GM19351 (cell line): ENCODE results near the gene DHRS7B.
"Not testable (repeated sequence)": the region's sequence is repeated elsewhere in the genome, so short reads cannot be mapped to it uniquely, and the experiment has no call there.

Experiments
- ATAC-seq: cut with Tn5 transposase; IDR thresholded peaks from one replicate; pipeline ENCODE4 v1.9.1; 2021; ENCODE audit warnings: mild to moderate bottlenecking, moderate library complexity; ENCODE audit not compliant: unreplicated experiment

DHRS7B gene

GRCh38 chr17:21201874-21202273 lies 75.1 kb downstream of the DHRS7B start:
- no peak for ATAC-seq

GRCh38 chr17:21202512-21202911 lies 75.7 kb downstream of the DHRS7B start:
- ATAC-seq: no peak

DNA sequence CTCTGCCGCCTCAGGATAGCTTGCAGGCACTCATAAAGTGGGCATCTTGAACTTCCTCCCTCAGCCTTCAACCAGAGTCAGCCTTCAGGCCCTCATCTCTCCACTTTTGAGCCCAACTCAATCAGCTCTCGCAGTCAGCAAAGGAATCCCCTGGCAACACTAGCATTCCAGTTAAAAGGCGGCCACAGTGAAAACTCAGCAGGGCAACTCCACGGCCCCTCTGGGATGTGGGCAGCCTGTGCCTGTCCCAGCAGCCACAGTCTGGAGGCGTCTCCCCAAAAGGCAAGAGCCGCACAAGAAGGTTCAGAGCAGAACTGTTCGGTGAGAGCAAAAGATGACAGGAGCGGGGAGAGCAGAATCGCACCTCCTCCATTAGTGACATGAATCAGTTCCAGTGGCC lies 78.2 kb downstream of the DHRS7B start:
- ATAC-seq: no peak

DNA sequence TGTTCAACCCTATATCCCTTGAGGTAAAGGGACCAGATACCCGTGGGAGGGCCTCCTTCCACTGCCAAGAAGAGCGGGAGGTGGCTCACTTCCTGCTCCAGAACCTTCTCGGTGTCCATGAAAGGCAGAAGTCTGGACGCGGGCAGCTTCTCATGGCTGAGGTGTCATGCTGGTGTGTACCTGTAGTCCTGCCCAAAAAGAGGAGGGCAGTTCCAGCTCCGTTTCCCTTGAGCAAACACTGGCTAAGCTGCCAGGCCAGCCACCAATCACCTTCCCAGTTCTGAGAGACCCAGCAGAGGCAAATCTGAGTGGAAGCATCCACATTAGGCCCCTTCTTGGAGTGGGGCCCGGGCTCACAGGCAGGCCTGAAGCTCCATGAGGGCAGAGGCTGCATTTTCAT lies 81.6 kb downstream of the DHRS7B start:
- ATAC-seq: no peak

DNA sequence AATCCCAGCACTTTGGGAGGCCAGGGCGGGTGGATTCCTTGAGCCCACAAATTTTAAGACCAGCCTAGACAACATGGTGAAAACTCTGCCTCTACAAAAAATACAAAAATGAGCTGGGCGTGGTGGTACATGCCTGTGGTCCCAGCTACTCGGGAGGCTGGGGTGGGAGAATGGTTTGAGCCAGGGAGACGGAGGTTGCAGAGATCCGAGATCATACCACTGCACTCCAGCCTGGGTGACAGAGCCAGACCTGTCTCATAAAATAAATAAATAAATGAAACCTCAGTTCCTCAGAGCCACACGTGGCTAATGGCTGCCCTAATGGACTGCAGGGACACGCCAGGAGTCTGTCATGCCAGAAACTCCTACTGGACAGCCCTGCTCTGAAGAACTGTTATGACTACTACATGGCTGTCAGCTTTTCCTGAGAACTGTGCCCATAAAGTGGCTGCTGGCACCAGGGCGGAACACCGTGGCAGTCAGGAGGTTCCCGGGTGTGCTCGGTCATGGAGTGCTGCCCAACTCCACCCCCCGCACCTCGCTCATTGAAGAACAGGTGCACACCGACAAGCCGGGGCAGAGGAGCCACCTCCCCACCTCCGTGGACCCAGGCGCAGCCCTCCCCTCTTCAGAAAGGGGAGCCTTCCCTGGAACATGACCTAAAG lies 82.9 kb downstream of the DHRS7B start:
- ATAC-seq: no peak

DNA sequence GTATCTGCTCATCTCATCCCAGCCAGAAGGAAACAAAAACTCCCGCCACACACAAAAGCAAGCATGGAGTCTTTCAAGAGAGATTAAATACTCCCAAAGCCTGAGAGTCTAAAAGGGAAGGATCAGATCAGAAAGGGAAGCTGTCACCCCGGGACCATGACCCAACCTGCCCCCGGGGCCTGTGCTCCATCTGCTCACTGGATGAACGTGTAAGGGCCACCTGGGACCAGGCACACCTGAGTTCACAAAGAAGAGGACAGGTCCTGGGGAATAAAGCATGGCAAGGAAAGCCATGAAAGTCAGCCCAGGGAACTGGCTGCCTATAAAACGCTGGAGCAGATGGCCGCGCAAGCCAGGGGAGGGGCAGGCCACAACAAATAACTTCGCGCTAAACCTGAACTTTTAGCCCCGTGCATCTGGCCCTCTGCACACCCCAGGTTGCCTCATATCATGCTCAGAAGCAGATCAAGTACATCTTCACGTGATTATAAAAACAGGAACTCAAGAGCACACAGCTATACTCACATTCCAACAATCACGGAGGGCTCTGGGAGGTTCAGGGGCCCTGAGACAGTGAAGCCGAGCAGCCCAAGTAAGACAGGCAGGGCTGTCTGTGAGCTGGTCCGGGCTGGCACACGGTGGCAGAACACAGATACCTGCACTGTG lies 83.8 kb downstream of the DHRS7B start:
- no peak for ATAC-seq

GRCh38 chr17:21211825-21212479 lies 85.2 kb downstream of the DHRS7B start:
- no peak for ATAC-seq

DNA sequence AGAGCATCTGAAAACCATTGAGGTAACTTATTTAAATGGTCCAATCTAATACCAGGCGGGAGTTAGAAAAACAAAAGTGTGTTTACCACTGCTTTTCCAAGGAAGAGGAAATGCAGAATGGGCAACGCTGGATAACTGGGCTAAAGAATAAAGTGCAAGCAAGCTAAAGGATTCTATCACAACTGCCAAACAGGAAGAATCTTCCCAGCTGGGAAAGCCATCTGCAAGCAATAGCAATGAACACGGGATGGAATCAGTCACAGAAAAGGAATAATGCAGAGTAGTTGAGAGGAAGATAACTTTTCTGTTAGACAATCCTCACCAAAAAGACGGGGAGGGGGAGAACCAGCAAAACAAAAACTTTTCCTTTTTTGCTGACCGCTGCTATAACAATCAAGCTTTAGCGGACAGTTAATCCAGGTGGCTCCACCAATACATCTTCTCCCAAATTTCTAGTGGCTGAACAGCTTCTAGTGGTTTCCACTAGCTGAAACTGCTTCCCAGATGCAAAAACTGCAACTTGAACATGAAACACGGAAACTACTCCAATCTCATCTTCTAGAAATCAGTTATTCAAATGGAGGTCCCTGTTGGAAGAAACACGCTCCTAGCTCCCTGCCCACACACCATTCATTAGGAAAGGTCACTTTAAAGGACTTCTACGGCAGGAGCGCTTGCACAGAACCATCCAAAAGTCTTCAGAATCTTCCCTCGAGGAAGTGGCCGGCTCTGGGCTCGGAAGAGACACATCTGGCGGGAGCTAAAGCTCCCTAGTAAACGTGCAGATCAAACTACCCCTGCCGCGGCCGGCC lies 86.3 kb downstream of the DHRS7B start:
- no peak for ATAC-seq

GRCh38 chr17:21213638-21214014 lies 86.9 kb downstream of the DHRS7B start:
- peak; percentile 8 for ATAC-seq

- peak; percentile 86 for ATAC-seq
Observed at GRCh38 chr17:21214015-21214776, 87.4 kb downstream of the DHRS7B start, which contains the start of gene TMEM11. TSS of gene TMEM11 (minus strand) at chr17:21214161. CDS start at chr17:21214152, 9 bp downstream.

- peak; percentile 17 for ATAC-seq
Observed at GRCh38 chr17:21214777-21215541, 88.2 kb downstream of the DHRS7B start.

GRCh38 chr17:21215935-21216334 lies 89.2 kb downstream of the DHRS7B start:
- ATAC-seq: no peak

DNA sequence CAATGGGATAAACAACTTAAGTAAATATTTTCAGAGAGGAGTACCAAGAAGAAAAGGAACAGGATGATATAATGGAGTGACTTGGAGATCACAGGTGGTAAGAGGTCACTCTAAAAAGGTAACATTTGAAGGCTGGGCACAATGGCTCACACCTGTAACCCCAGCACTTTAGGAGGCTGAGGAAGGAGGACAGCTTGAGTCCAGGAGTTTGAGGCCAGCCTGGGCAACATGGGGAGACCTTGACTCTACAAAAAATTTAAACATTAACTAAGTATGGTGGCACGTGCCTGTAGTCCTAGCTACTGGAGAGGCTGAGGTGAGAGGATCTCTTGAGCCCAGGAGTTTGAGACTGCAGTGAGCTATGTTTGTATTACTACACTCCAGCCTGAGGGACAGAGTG lies 90.6 kb downstream of the DHRS7B start:
- no peak for ATAC-seq

DNA sequence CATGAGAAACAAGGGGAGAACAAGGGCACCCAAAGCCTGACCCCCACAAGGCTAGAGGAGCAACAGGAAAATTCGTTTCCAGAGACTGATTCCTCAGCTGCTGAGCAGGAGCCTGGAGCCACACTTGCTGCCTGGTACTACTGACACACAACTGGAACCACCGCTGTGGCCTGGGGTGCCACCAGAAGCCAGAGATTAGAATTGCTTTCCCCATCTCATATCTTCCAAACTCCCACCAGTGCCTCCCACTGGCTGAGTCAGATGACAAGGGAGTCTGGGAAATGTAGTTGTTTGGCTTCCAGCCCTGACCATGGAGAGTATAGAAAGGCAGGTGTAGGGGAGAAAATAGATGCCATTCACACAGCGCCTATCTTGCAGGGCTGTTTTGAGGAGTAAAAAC lies 91.3 kb downstream of the DHRS7B start:
- ATAC-seq: no peak

GRCh38 chr17:21218831-21219380 lies 92.1 kb downstream of the DHRS7B start:
- ATAC-seq: no peak

DNA sequence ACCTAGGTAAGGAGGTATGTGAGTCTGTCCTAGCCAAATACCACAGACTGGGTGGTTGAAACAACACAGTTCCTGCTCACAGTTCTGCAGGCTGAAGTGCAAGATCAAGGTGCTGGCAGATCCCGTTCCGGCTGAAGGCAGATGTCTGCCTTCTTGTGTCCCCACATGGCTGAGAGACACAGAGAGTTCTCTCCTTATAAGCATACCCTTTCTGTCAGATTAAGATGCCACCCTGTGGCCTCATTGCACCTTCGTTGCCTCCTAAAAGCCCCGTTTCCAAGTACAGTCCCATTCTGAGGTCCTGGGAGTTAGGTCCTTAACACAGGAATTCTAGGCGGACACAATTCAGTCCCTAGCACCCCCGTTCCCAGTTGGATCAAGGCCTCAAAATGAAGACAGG lies 96.3 kb downstream of the DHRS7B start:
- ATAC-seq: no peak

DNA sequence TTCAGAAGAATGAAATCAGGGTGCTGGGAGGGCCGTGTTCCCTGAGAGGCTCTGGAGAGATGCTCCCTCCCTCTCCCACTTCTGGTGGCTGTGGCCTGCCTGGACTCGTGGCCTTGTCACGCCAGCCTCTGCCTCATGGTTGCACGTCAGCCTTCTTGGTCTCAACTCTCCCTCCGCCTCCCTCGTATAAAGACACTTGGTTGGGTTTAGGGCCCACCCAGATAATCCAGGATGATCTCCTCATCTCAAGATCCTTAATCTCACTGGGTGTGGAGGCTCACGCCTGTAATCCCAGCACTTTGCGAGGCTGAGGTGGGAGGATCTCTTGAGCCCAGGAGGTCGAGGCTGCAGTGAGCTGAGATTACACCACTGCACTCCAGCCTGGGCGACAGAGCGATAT lies 100.5 kb downstream of the DHRS7B start:
- ATAC-seq: not testable (repeated sequence)

DNA sequence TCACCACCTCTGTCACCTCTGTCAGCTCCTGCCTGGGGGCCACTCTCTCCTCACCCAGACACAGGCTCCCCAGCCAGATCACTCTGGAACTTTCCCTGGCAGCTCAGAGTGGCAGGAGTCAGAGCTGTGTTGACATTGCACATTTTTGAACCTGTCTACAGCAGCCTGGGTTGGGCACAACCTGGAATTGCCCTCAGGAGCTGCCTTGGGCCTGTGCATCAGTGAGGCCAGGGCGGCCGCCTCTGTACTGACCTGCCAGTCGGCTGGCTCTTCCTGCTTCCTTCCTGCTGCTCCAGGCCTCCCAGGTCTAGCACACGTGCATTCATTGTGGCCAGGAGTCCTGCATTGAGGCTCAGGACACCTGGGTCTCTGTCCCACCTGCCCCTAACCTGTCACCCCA lies 101.3 kb downstream of the DHRS7B start:
- no peak for ATAC-seq

GRCh38 chr17:21228845-21229244 lies 102.1 kb downstream of the DHRS7B start:
- ATAC-seq: no peak

- no peak for ATAC-seq
Observed at GRCh38 chr17:21231533-21231932, 104.8 kb downstream of the DHRS7B start.
